HS-27A (cell line): ENCODE measurements around the gene GRM4.

Source experiments
- DNase-seq: peaks from one replicate; pipeline ENCODE4 v3.0.0-alpha.2; 2012; ENCODE audit warnings: low read depth, missing footprints

GRM4 gene

GRCh38 chr6:33977606-33978411, 168.1 kb downstream of the GRM4 start:
- no peak for DNase-seq

- no peak for DNase-seq
Measured at GRCh38 chr6:33976437-33977360, 169.2 kb downstream of the GRM4 start.

- no peak for DNase-seq
Measured at GRCh38 chr6:33975661-33976436, 170.0 kb downstream of the GRM4 start.

- no peak for DNase-seq
Measured at GRCh38 chr6:33974471-33974870, 171.4 kb downstream of the GRM4 start.

- no peak for DNase-seq
Measured at GRCh38 chr6:33974030-33974429, 171.9 kb downstream of the GRM4 start.

- DNase-seq: no peak
Measured at GRCh38 chr6:33971580-33971979, 174.3 kb downstream of the GRM4 start.
